PC-9 (cell line): ENCODE data around the gene FEN1.

Source experiments
- EZH2 ChIP-seq: fragments of 200-600 bp; sonication (generic); IDR thresholded peaks from 2 replicates; pipeline ENCODE4 v1.8.0; 2017; ENCODE audit warnings: antibody characterized with exemption, low read depth
- TF ChIP-seq, protein P1 (sequence below): fragments of 200-600 bp; sonication (generic); conservative IDR thresholded peaks from 2 replicates; pipeline ENCODE4 v1.6.1; 2017; ENCODE audit warnings: mixed run types, antibody characterized with exemption, mild to moderate bottlenecking, moderate library complexity

DNA sequence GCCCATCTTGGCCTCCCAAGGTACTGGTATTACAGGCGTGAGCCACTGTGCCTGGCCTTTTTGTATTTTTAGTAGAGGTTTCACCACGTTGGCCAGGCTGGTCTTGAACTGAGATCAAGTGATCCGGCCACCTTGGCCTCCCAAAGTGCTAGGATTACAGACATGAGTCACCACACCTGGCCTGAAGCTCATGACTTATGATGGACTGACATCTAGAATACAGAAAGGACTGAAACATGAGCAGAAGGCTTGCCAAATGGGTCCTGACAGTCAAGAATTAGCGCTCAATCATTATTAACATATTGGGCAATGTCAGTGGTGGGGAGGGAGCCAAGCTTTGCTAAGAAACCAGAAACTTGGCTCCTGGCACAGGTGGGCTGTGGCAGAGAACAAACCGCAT lies 19.1 kb downstream of the FEN1 start:
- TF ChIP-seq, protein P1, sequence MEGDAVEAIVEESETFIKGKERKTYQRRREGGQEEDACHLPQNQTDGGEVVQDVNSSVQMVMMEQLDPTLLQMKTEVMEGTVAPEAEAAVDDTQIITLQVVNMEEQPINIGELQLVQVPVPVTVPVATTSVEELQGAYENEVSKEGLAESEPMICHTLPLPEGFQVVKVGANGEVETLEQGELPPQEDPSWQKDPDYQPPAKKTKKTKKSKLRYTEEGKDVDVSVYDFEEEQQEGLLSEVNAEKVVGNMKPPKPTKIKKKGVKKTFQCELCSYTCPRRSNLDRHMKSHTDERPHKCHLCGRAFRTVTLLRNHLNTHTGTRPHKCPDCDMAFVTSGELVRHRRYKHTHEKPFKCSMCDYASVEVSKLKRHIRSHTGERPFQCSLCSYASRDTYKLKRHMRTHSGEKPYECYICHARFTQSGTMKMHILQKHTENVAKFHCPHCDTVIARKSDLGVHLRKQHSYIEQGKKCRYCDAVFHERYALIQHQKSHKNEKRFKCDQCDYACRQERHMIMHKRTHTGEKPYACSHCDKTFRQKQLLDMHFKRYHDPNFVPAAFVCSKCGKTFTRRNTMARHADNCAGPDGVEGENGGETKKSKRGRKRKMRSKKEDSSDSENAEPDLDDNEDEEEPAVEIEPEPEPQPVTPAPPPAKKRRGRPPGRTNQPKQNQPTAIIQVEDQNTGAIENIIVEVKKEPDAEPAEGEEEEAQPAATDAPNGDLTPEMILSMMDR, result no peak
- no peak for TF ChIP-seq EZH2
